ENCODE data around the gene GTPBP3. TPM values are rescaled to one million over a fixed set of nuclear protein-coding genes. Genes with fewer than 3 reads are reported as not detected.

The GTPBP3 gene
- total and polyA plus RNA-seq, 5 experiments from 2014 or later = 6.6 to 55.6 (median 13.6) TPM

DNA sequence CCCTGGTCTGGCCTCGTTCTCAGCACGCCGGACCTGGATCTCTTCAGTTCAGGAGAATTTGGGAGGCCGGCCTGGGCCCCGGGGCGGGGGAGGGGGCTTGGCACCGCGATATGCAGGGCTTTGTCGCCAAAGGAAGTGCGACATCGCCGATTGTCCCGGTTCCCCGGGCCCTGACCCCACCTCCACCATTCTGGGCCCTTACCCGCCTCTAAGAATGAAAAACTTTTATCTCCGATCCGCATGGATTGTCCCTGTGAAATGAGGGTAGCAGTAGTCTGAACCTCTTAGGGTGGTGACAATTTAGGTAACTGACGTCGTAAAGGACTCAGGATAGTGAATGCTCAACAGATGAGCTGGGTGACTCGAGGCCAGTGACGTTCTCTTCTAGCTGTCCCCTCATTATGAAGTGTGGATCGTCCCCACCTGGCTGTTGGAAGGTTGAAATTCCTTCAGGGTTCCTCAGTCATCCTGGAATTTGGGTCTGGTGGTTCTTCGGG lies 27.3 kb upstream of the GTPBP3 start:
- DNase-seq = peak in 1 of 10 donors; percentile 34
- POLR2A ChIA-PET = interaction anchor here (1.2 to 2.1 kb wide), 5 partner anchors 11 to 234 kb away, joined by 3 to 36 read pairs (median 5); partner anchors contain the start of genes ANO8, BABAM1, HAUS8 and MYO9B
- Mint-ChIP-seq H3K4me3 (peak overlapping the region; percentile 93 to 100 (median 98)), H3K4me1 (peaks cover 24 to 50% (median 48%) of the 10 kb centered on the region in 4 donors), H3K36me3 (peaks cover 0 to 19% (median 0%) of the 10 kb centered on the region in 3 donors), H3K27me3 (no peaks in the 10 kb centered on the region), H3K9me3 (no peaks in the 10 kb centered on the region), H3K27ac (peak overlapping the region; percentile 80 to 98 (median 95))
- no peak for ATAC-seq

GRCh38 chr19:17311455-17312188 lies 25.7 kb upstream of the GTPBP3 start:
- ATAC-seq (no peak), DNase-seq (no peak)
- H3K36me3 Mint-ChIP-seq = peaks cover 0 to 33% (median 6%) of the 10 kb centered on the region in 3 donors
- no peaks in the 10 kb centered on the region for H3K9me3 Mint-ChIP-seq
- peak overlapping the region; percentile 38 to 100 (median 58) for H3K4me3 Mint-ChIP-seq
- H3K27ac Mint-ChIP-seq = peak overlapping the region in 6 of 10 donors; percentile 19 to 87 (median 76)
- no peaks in the 10 kb centered on the region for H3K27me3 Mint-ChIP-seq
- POLR2A ChIA-PET = no interaction called here
- peaks cover 25 to 44% (median 38%) of the 10 kb centered on the region in 4 donors for H3K4me1 Mint-ChIP-seq

DNA sequence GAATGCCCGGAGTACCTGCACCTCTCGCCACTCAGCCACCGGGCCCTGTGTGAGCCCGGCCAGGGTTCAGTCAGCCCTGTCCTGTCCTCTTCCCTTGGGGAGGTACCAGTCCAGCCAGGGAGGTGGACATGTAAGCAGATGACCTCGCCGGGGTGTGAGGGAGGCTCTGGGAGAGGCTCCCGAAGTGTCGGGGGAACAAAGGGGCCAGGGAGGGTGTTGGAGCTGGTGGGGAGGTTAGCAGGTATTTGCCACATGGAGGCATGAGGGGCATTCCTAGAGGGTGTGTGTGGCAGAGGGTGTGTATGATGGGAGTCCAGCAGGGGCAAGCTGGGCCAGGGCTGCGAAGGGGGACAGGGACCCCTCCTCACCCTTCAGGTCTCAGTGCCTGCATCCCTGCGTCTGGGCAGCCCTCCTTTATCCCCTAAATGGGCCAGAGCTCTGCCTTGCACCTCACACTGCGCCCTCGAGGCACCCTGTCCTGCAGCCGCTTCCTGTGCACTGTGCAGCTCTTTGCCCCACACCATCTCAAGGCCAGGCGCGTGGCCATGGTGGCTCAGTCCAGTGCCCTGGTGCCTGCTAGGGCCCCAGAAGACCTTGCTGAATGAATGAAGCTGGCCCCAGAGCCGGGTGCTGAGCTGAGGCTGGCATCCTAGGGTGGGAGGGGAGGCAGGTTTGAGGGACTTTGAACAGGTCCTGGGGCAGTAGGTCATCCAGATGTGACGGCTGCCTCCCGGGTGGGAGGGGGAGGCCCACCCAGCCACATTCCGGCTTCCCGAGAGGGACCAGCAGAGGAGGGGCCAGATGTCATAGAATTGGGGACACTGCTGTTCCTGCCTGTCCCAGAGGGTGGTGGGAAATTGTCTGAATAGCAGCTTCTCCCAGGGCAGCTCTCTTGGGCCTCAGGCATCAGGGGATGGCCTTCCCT lies 24.9 kb upstream of the GTPBP3 start:
- peak overlapping the region in 3 of 10 donors; percentile 20 to 79 (median 49) for H3K27ac Mint-ChIP-seq
- H3K4me3 Mint-ChIP-seq = no peak overlapping the region
- no peaks in the 10 kb centered on the region for H3K27me3 Mint-ChIP-seq
- no peak for ATAC-seq
- H3K4me1 Mint-ChIP-seq = peaks cover 25 to 39% (median 35%) of the 10 kb centered on the region in 4 donors
- DNase-seq = no peak
- H3K9me3 Mint-ChIP-seq = no peaks in the 10 kb centered on the region
- H3K36me3 Mint-ChIP-seq = peaks cover 0 to 41% (median 6%) of the 10 kb centered on the region in 3 donors
- POLR2A ChIA-PET = no interaction called here

DNA sequence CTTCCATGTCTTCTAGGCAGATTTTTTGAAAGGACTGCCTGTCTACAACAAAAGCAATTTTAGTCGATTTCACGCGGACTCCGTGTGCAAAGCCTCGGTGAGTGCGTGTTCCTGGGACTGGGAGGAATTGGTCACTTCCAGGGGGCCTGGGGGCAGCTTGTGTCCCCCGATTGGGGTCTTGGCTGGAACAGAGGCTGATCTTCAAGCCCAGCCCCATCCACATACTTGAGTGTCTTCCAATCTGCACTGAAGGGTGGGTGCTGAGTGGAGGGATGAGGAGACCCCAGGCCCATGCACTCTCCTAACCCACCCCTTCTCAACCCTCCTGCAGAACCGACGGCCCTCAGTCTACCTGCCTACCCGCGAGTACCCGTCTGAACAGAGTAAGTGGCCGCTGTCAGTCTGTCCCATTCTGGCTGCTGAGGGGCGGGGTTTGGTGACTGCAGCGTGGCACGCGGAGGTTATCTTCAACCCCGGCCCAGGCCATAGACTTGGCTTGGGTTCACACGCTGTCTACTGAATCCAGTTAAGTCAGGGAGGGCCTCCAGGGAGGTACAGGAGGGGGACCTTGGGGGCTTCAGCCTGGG lies 23.3 kb upstream of the GTPBP3 start:
- POLR2A ChIA-PET = interaction anchor here (0.7 kb wide), 2 partner anchors 9 to 13 kb away, joined by 3 read pairs; no protein-coding TSS in a partner anchor
- H3K4me3 Mint-ChIP-seq = peak overlapping the region in 1 of 10 donors; percentile 20

DNA sequence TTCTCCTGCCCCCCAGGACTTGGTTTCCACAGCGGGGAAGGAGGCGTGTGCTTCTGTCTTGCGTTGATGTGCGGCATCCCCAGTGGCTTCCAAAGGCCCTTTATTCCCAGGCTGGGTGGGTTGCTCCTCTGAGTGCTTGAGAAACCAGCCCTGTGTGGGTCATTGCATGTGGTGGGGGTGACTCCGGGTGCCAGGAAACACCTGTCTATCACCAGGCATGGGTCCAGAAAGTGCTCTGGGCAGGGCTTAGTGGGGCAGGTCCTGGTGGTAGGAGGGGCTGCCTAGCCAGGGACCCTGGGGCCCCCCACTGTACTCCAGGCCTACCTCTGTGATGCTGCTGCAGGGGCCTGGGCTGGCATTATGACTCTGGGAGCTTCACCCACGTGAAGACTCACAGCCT lies 18.4 kb upstream of the GTPBP3 start:
- Mint-ChIP-seq H3K27ac (peak overlapping the region in 1 of 10 donors; percentile 5), H3K27me3 (no peaks in the 10 kb centered on the region), H3K36me3 (peaks cover 0 to 67% (median 9%) of the 10 kb centered on the region in 3 donors), H3K4me3 (no peak overlapping the region), H3K9me3 (no peaks in the 10 kb centered on the region), H3K4me1 (peaks cover 4 to 14% (median 9%) of the 10 kb centered on the region in 4 donors)
- POLR2A ChIA-PET = no interaction called here
- ATAC-seq = no peak
- no peak for DNase-seq

More for the DNA sequence above, 23.3 kb upstream of the GTPBP3 start:
- Mint-ChIP-seq H3K9me3 (no peaks in the 10 kb centered on the region), H3K36me3 (peaks cover 0 to 52% (median 6%) of the 10 kb centered on the region in 3 donors), H3K27me3 (no peaks in the 10 kb centered on the region), H3K4me1 (peaks cover 19 to 29% (median 25%) of the 10 kb centered on the region in 4 donors), H3K27ac (peak overlapping the region in 1 of 10 donors; percentile 52)
- no peak for DNase-seq
- no peak for ATAC-seq

- H3K9me3 Mint-ChIP-seq = no peaks in the 10 kb centered on the region
- no peak overlapping the region for H3K4me3 Mint-ChIP-seq
- H3K4me1 Mint-ChIP-seq = peaks cover 4 to 14% (median 9%) of the 10 kb centered on the region in 4 donors
- no peaks in the 10 kb centered on the region for H3K27me3 Mint-ChIP-seq
- POLR2A ChIA-PET = no interaction called here
- ATAC-seq = no peak
- H3K27ac Mint-ChIP-seq = peak overlapping the region in 2 of 10 donors; percentile 9 to 15
- H3K36me3 Mint-ChIP-seq = peaks cover 0 to 62% (median 9%) of the 10 kb centered on the region in 3 donors
- no peak for DNase-seq
Observed at GRCh38 chr19:17319473-17320238, 17.7 kb upstream of the GTPBP3 start.

- POLR2A ChIA-PET = interaction anchor here (0.6 to 1.2 kb wide), 4 partner anchors 10 to 158 kb away, joined by 3 to 5 read pairs (median 3); partner anchors contain the start of gene DDA1
- DNase-seq = no peak
- H3K36me3 Mint-ChIP-seq = peaks cover 0 to 59% (median 9%) of the 10 kb centered on the region in 3 donors
Observed at GRCh38 chr19:17320435-17320834, 16.9 kb upstream of the GTPBP3 start.

GRCh38 chr19:17321655-17322489 lies 15.5 kb upstream of the GTPBP3 start:
- ATAC-seq (no peak), DNase-seq (no peak)
- peaks cover 0 to 44% (median 3%) of the 10 kb centered on the region in 3 donors for H3K36me3 Mint-ChIP-seq
- peak overlapping the region in 1 of 10 donors; percentile 26 for H3K4me3 Mint-ChIP-seq
- POLR2A ChIA-PET = interaction anchor here (0.6 to 1.2 kb wide), 6 partner anchors 8 to 24 kb away, joined by 3 to 4 read pairs (median 3); partner anchors contain the start of genes ANO8 and DDA1
- no peaks in the 10 kb centered on the region for H3K27me3 Mint-ChIP-seq
- peaks cover 1 to 14% (median 9%) of the 10 kb centered on the region in 4 donors for H3K4me1 Mint-ChIP-seq
- no peaks in the 10 kb centered on the region for H3K9me3 Mint-ChIP-seq
- peak overlapping the region in 3 of 10 donors; percentile 38 to 73 (median 57) for H3K27ac Mint-ChIP-seq

More at GRCh38 chr19:17320435-17320834, 16.9 kb upstream of the GTPBP3 start:
- Mint-ChIP-seq H3K9me3 (no peaks in the 10 kb centered on the region), H3K4me3 (no peak overlapping the region), H3K27me3 (no peaks in the 10 kb centered on the region), H3K4me1 (peaks cover 4 to 14% (median 9%) of the 10 kb centered on the region in 4 donors), H3K27ac (no peak overlapping the region)
- no peak for ATAC-seq

- Mint-ChIP-seq H3K9me3 (no peaks in the 10 kb centered on the region), H3K36me3 (peaks cover 0 to 35% (median 3%) of the 10 kb centered on the region in 3 donors), H3K27ac (peak overlapping the region in 3 of 10 donors; percentile 40 to 88 (median 57)), H3K27me3 (no peaks in the 10 kb centered on the region), H3K4me1 (peaks cover 1 to 14% (median 12%) of the 10 kb centered on the region in 4 donors), H3K4me3 (peak overlapping the region in 6 of 10 donors; percentile 13 to 74 (median 64))
- ATAC-seq = no peak
- no peak for DNase-seq
- POLR2A ChIA-PET = interaction anchor here (1.2 kb wide), 2 partner anchors 9 to 11 kb away, joined by 3 read pairs; no protein-coding TSS in a partner anchor
Observed at GRCh38 chr19:17322854-17323253, 14.5 kb upstream of the GTPBP3 start.

- peaks cover 1 to 14% (median 12%) of the 10 kb centered on the region in 4 donors for H3K4me1 Mint-ChIP-seq
- ATAC-seq (peak; percentile 16 to 31), DNase-seq (no peak)
- peaks cover 0 to 30% (median 3%) of the 10 kb centered on the region in 3 donors for H3K36me3 Mint-ChIP-seq
- no peaks in the 10 kb centered on the region for H3K27me3 Mint-ChIP-seq
- H3K9me3 Mint-ChIP-seq = no peaks in the 10 kb centered on the region
- POLR2A ChIA-PET = interaction anchor here (0.6 to 1.8 kb wide), 4 partner anchors 10 to 98 kb away, joined by 3 to 8 read pairs (median 3); partner anchors contain the start of gene DDA1
- H3K27ac Mint-ChIP-seq = peak overlapping the region in 3 of 10 donors; percentile 42 to 88 (median 57)
- H3K4me3 Mint-ChIP-seq = peak overlapping the region in 9 of 10 donors; percentile 5 to 74 (median 37)
Observed at GRCh38 chr19:17323300-17323963, 13.9 kb upstream of the GTPBP3 start.

Measured in naive thymus-derived CD8-positive, alpha-beta T cell (primary cell).